Ovary (tissue), 3 donors: ENCODE data around the gene VPS41.

ENCODE experiments used
- CTCF ChIP-seq, 3 donors: fragments of 450-650 bp in 2 of 3; fragments of 200-600 bp in 1 of 3; IDR thresholded peaks; one replicate each; pipeline versions ENCODE4 v1.5.1 to v1.8.0; 2016 to 2022; ENCODE audit warnings: antibody characterized with exemption in 3 of 3, mild to moderate bottlenecking in 1 of 3
- POLR2A ChIP-seq: fragments of 450-650 bp; IDR thresholded peaks from one replicate; pipeline ENCODE4 v1.6.1; 2017; ENCODE audit warnings: antibody characterized with exemption, mild to moderate bottlenecking, moderate library complexity
- donor health status: DM: no; HTN: no; CAD: no.

DNA sequence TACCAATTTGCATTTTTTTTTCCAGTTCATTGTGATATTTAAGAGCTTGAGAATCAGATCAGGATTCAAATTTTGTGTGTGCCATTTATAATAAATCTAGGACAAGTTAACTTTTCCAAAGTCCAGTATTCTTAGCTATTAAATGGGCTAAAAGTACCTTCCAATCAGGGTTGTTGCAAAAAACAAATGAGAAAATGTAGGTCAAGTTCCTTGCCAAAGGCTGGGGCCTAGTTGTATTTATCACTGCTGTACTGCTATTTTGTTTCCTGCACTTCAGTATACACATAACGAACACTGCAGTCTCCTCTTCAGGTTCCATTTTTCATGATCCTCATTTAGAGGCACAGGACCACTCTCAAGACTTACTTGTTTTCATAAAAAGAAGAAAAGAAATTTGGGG lies 7.4 kb upstream of the VPS41 start:
- TF ChIP-seq CTCF (IDR thresholded peaks at IDR 0.05) (no peak), POLR2A (no peak)
